T-helper 2 cell (primary cell): ENCODE results near the gene NRG3.

Experiments used
- DNase-seq, 5 experiments: peaks; one replicate each; pipeline versions ENCODE4 v3.0.0 to v3.0.0-alpha.2; 2012 to 2022

NRG3 gene

DNA sequence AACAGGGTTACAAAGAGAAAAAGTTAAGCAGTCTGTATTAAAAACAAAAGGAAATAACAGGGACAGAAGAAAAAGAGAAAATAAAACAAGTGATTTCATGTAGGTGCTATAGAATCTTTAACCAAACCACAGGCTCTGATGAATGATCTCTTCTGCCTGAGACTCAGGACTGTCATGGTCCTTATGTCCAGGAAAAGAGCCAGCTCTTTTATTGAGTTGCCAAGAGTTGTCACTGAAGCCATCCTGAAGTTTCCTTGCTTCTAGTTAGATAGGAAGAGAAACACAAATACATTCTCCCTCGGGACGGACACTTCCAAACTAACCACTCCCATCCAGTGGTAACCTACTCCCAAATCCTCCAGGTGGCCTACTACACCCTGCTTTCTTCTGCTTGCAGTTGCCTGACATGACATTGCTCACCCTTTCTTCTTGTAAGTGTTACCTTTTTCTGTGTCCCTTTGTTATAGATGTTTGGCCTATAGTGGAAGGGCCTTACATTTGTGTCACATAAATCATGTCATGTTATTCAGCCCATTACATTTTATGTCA is 346.7 kb downstream of the NRG3 start:
- no peak for DNase-seq

DNA sequence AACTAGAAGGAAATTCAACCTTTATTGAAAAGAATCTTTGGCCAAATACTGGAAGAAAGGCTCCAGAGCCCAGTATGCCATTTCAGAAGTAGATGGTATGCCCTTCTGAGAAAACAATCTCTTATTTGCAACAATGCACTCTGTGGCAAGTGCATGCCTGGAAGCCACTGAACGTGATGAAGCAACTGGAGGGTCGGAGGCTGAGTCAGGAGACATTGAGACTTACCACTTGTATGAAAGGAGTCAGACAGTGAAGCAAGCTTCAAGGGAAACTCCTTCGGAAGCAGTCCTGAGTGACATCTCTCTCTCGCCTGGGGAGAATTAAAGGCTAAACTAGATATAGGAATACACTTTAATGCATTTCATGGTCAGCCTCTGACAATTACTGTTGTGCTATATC is 353.7 kb downstream of the NRG3 start:
- DNase-seq: no peak

DNA sequence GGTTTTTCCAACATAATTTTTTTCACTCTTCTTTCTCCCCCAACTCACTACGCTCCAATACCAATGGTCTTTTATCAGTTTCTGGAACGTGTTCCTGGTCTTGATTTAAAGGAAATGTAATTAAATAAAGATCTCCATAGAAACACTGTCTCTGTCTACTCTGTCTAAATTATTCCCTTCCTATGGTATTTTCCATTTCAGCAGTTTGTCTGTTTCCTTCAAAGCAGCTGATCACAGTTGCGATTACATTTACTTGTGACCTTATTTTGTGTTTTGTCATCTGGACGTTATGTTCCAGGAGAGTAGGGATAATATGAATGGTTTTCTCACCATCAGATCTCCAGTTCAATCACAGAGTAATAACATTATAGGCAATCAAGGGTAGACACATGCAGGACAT is 359.2 kb downstream of the NRG3 start:
- DNase-seq: no peak

DNA sequence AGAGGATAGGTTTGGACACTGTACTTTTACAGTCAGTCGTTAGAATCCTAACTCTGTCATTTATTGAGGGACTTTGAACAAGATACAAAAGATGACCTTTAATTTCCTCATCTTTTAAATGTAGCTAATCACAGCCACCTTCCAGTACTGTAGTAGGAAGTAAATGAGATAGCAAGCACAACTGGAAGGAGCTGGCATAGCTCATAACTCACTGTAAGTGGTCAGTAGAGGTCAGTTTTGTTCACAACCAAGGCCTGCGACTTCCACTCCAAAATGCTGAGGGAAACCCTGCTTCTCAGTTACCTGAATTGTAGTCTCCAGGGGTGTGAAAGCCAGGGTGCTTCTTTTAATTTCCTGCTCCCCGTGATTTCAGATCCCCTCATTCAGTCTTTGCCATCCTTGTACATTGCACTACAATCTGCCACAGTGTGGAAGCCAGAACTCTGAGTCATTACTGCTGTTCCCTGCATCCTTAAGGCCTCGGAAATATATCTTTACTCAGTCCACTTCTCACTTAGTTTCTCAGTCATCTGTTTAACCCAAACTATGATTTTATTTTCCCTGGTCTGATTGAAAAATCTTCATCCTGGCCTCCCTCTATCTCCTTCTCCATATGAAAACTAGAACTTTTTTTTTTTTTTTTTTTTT is 361.2 kb downstream of the NRG3 start:
- DNase-seq: no peak

DNA sequence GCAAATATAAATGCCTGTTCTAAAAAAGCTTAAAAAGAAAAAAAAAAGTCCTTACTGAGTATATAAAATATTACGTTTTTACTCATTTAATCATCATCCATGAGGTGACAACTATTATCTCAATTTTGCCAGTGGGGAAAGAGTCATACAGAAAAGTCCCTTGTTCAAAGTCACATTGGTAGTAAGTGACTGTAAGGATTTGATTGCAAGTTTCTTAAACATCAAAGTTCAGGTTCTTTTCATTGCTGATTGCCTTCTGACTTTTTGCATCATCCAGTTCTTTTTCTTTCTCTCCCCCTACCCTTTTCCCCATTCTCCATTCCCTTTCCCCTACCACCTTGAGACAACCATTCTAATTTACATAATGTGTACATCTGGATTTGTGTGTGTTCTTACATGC is 363.3 kb downstream of the NRG3 start:
- DNase-seq: no peak

DNA sequence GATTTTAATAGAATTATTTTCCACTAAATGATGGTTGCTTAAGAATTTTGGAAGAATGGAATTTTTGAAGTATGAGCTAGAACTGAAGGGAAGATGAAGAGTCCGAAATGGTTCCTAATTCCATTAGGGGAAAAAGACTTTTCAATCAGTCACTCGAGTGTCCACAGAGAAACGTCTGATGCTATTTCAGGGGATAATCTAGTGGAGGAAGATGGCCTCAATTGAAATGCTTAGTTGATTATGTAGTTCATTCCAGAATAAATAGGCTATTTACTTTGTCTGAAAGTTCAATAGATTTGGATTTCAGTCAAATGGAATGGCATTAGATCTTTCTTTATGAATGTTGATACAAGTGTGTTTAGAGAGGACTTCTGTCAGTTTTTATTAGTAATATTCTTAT is 365.4 kb downstream of the NRG3 start:
- DNase-seq: no peak

DNA sequence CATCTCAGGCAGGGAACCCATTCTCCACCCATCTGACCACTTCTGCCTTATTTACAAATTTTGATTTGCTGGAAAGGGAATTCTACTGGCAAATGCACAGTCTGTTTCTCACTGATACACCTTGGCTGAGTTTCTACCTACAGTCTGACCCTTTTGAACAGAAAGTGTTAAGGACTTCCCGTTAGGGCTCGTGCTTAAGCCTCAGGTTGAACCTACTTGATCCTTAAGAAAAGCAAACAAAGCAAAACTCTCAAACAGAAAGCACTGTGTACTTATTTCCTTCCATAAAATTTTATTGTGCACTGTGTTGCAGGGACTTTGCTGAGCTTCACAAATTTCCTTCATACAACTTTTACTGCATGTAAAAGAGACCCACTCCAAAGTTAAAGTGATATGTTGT is 367.8 kb downstream of the NRG3 start:
- no peak for DNase-seq

DNA sequence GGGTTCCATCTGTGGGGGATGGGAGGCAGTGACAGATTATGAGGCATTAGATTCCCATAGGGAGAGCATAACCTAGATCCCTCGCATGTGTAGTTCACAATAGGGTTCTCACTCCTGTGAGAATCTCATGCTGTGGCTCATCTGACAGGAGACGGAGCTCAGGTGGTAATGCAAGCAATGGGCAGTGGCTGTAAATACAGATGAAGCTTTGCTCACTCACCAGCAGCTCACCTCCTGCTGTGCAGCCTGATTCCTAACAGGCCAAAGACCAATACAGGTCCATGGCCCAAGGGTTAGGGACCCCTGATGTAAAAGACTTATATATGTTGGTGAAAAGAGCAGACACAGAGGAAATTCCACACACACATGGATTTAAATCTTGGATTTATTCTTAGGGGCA is 370.2 kb downstream of the NRG3 start:
- no peak for DNase-seq

DNA sequence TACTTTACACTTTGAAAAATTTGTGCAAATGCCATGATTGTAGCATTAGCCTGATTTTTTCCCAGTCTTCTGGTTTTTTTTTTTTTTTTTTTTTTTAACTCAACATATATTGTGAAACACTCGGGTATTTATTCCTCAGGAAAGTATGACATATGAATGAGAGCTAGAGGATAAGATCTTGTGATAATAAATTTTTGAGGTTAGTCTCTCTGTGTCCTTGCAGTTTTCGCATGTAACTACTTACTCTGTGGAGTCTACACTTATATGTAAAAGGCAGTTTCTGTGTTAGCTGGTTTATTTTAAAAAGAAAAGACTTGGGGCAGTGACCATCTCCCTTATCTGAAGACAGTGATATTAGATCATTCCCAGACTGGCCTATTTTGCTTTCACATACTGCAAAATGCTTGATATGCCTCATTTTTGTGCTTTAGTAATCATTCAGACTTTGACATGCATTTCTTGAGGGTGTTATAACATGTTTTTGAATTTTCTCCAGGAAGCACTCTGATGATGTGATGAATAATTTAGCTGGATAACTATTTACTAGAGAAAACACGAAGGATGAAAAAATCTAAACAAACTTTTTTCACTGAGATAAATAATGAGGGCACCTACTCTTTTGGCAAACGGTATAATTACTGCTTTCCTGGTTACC is 371.0 kb downstream of the NRG3 start:
- no peak for DNase-seq

DNA sequence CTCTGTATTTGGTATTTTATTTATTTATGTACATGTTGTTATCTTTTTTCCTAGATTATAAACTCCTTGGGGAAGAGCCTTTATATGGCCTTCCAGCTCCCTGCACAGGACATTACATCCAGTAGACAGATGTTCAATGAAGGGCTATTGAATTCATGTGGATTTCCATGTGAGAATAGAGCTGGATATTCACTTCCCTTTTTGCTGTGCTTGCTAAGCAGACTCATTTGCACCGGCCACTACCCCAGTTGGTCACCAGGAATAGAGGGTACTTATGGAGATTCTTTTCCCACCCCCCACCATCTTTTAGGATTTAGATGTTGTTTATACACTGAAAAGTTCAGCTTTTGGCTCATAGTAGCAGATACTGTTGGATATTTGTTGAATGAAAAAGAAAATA is 374.1 kb downstream of the NRG3 start:
- no peak for DNase-seq

DNA sequence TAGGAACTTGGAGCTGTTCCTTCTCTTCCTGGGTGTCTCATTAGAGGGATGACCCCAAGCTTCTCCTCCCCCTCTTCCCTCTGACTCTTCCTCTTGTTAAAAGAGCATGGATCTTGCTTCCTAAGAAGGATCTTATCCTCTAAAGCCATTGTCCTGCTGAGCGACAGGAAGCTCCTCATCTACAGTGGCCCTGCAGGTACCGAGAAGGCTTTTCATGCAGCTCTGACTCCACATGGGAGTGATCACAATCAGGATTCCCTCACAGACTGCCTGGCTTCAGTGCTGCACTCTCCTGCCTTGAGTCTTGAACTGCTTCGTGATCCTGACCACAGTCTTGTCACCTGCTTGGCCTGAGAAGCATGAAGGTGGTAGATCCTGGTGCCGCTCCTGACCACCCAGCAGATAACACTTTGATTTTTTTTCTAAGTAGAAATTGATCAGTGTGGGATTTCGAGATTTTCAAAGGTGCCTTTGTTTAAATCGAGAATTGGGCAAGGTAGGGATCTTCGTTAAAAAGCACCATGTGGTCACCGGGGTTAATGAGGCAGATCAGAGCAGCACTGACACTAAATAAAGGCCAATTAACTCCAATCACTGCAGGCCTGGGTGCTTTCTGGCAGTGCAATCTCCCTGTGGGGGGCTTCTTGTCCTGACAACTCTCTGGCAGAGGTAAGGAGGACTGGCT is 376.4 kb downstream of the NRG3 start:
- DNase-seq: no peak

DNA sequence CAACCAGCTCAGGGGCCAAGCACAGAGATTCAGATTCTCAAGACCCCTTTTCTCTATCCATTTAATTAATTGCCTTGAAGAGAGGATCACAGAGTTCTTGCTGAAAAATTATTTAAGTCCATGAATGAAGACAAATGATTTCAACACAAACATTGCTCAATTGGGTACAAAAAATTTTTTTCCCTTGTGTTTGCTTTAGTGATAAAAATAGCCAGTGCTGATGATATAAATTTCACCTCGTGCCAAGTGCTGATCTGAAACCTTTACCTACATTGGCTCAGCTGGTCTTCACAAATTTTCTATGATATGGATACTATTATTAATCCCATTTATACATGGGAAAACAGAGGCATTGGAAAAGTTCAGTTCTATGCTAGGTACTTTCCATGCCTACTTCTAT is 377.1 kb downstream of the NRG3 start:
- DNase-seq: no peak

DNA sequence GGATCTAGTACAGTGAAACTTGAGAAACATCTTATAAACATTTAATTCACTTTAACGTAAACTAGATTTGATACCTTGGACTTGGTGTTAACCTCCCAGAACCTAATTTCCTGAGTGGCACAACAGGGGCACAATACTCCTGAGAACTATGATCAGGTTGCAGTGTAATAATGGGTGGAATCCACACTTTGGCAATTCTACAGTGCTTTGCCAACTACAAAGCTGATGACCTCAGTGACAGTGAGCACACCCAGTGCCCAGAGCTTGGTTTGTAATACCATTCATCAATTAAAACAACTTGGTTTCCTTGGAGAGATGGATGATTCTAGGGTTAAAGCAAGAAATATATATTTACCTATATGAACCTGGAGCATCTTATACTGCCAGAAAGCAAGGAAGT is 379.2 kb downstream of the NRG3 start:
- no peak for DNase-seq

DNA sequence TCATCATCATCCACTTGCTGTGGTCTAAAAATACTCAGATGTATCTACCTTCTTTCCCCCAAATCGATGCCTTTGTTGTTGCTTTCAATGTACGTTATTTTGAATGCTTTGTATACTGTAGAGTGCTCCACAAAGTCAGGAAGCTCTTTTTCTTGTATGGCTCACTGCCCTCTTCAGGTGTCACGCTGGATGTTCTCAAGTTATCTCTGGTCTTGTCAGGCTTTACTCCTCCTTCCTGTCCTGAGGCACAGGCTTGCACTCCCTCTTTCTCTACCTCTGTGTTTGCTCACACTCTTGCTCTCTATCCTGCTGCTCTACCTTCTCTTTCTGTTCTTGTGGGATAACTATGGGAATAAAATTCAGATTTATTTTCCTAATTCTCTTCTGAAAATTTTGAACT is 381.3 kb downstream of the NRG3 start:
- DNase-seq: no peak

DNA sequence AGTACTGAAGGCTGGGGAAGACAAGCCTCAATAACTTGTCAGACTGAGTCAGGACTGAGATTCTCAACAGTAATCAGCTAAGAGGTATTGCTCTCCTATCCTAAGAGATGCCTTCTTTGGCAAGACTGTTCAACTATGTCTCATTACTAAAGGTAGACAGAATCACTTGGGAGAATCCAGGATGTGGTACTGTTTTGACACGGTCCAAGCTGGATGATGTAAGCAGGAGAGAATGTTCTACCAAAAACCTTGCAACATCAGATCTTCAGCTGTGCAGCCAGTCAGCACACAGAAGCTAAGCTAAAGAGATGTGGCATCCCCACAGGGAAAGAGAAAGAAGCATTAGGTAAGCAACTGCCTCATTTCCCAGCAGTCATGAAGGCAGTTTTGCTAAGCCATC is 391.4 kb downstream of the NRG3 start:
- DNase-seq: no peak

DNA sequence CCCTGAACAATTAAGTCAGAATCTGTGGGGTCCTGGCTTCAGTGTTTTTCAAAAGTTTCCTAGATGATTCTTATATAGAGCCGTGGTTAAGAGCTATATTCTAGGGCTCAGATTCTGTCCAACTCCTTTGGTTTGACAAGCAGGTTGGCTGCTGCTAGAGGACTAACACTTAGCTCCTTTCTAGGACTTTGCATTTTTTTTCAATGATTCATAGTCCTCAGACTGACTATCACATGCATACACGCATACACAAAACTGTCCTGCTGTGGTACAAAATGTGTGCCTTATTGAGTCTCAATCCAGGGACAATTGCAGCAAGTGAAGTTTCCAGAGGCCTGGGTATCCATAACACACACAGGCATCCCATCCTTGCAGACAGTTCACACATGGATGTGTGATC is 392.0 kb downstream of the NRG3 start:
- no peak for DNase-seq

DNA sequence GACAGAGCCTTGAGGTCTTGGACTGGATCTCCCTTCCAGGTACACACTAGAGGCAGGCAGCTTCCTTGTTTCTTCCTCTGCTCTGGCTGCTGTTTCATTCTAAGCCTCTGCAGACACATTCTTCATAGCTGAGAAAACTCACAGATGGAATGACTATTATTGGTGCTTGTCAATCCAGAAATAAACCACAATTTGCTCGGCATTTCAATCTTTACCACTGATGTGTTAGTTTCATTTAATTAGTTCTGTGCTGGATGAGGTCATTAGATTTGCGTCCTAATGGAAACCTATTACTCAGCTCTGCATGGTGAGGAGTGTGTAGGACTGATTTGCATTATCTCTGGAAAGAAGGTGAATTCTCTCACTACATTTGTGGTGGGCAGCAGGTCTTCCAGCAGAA is 392.5 kb downstream of the NRG3 start:
- no peak for DNase-seq

DNA sequence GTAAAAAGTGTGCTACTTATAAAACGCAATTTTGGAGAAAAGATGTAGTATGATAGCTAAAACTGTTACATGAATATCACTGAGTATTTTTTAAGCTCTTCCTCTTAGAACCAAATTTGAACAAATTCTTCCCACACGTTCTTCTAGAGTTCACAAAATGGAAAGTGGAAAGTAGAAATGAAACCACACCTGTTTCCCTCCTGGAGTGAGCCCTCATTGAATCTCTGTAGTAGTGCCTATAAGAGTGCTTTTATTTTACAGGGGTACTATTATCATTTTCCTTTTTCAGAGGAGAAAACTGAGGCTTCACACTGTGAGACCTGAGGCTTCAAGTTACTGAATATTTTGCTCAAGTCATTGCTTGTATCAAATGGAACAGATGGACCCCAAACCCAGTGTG is 393.0 kb downstream of the NRG3 start:
- no peak for DNase-seq

DNA sequence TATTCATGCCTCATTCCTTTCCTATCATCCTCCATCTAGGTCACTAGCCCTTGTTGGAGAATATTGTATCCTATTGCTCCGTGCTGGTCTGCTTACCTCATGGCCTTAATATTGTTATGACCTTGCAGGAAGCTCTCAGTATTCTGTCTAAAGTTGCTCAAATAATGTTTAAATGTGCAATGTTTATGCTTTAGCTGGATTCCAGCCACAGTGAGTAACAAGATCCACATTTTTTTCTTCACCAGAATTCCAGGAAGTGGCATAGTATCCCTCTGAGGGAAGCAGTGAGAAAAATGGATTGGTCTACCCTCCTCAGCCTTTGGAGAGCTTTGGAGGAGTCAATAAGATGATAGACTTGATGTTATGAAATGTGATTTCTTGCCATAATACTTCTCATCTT is 402.6 kb downstream of the NRG3 start:
- no peak for DNase-seq

DNA sequence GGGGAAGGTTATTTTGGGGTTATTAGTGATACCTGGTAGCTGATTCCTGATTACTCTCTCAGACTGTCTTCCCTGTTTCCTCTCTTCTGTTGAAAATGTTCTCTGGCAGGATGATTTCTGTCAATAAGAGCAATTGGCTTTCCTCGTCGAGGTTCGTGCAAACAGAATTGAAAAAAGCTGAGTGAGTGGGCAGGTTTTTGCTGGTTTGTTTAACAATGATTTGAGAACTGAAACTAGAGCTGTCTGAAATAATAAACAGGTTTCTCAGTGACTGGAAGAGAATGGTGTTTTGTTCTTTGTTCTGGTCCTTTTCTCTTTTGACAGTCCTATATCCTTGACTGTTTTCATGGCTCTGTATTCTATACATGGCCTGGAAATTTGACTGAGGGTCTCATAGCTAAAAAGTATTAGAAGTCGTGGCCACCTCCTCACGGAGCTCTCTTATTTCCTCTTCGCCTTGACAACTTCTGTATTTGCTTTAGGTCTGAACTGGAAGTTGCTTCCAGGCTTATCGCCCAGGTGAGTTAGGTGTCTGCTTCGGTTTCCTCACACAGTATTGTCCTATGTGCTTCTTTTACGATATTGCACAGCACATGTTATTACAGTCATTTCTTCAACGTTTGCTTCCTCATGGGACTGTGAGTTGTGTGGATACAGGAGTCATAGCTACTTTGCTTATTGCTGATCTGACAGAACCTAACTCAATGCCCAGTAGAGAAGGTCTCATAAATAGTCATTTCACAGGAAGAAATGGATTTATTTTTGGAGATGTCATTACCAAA is 403.6 kb downstream of the NRG3 start:
- no peak for DNase-seq

DNA sequence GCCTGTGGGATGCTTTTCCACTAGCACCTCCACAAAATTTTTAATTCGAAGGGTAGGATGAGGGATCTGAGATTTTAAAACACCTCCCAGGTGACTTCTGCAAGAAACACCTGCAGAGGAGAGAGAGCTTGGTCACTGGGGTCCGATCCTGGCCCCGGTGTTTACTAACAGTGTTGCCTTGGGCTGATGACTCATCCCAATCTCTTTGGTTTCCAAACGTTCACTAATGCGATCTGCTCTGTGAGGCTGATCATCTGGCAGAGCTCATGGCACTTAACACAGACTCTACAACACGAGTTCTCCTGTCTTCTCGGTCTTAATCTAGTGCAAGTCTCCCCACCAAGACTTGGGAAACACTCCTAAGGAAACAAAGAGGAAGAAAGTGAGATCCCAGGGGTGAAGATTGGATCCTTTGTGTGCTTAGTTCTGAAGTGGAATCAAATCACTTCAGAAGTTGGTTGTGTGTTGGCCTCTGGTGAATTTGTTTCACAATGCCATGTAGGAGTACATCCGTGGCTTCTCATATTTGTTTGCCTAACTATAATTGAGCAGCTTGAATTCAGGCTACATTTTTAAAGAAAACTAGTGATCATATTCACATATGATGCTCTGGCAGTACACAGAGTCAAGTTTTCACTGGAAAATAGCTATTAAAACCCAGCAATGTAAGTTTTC is 407.9 kb downstream of the NRG3 start:
- no peak for DNase-seq

DNA sequence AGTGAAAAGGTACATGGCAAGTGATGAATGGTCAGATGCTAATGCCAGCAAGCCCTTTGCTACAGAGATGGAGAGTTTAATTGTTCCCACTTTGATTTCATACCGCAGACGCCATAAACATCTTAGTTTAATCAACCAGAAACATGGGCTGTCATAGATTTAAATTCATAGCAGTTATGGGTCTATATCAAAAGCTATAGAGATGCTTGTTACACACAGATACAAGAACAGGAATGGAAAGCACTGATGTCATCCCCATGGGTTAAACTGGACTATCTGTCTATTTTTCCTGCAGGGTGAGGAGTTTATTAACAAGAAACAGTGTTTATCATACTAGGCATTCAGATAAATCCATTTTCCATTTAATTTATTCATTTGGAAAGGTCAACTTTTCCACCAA is 409.2 kb downstream of the NRG3 start:
- DNase-seq: no peak

DNA sequence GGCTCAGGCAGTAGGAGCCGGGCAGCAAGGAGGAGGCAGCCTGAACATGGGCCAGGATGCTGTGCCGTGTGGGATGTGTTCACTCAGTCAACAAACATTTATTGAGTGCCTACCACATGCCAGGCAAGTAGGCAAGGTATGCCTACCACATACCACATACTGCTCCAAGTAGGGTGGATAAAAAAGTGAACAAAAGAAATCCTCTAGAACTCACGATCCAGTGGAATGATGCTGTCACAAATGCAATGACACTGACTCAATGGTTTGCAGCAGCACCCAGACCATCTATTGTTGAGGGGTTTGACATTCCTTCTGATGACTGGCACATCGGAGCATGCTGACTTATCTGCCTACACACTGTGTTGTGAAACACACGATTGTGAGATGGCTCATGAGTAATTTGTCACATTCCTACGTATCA is 413.5 kb downstream of the NRG3 start:
- DNase-seq: no peak
